ENCODE data around the gene FKBP9. TPM values are rescaled to one million over a fixed set of nuclear protein-coding genes. Genes with fewer than 3 reads are reported as not detected.
"Not testable (repeated sequence)": the region's sequence is repeated elsewhere in the genome, so short reads cannot be mapped to it uniquely, and the experiment has no call there.

Gene FKBP9
- total RNA-seq, 1 donor from 2014 or later = 157 TPM

GRCh38 chr7:32964461-32965159 lies 7.4 kb downstream of the FKBP9 start:
- H3K27me3 ChIP-seq (ENCODE audit: insufficient read depth, low read length); H3K36me3 Mint-ChIP-seq (ENCODE audit: low read depth, unreplicated experiment); H3K4me1 ChIP-seq (ENCODE audit: insufficient read depth, low read length); FAIRE-seq; H3K4me3 ChIP-seq (ENCODE audit: insufficient read depth, low read depth, low read length); H3K36me3 ChIP-seq (ENCODE audit: insufficient read depth, low read length); H3K9ac ChIP-seq (ENCODE audit: low read length); H3K4me1 Mint-ChIP-seq (ENCODE audit: low read depth, unreplicated experiment); H3K27me3 Mint-ChIP-seq (ENCODE audit: low read depth, unreplicated experiment); H3K9me3 Mint-ChIP-seq (ENCODE audit: unreplicated experiment); H3K4me3 Mint-ChIP-seq (ENCODE audit: unreplicated experiment); DNase-seq (ENCODE audit: low read depth); H3K27ac Mint-ChIP-seq (ENCODE audit: unreplicated experiment); H3K27ac ChIP-seq (ENCODE audit: low read depth, low read length); H3K9me3 ChIP-seq (ENCODE audit: insufficient read depth, low read depth, low read length): not testable (repeated sequence)
- peak overlapping the region; percentile 48 for H3K4me2 ChIP-seq (ENCODE audit: low read length)
- peak overlapping the region; percentile 41 for H2AFZ ChIP-seq (ENCODE audit: low read depth, low read length)
- TF ChIP-seq CTCF (IDR thresholded peaks at IDR 0.05; ENCODE audit: insufficient read depth, low read depth, low read length) = peak; percentile 6
- peaks cover 12% of the 10 kb centered on the region for H4K20me1 ChIP-seq (ENCODE audit: insufficient read depth, low read length)
- H3K79me2 ChIP-seq (ENCODE audit: insufficient read depth, low read length) = peaks cover 12% of the 10 kb centered on the region

- H3K4me1 Mint-ChIP-seq (ENCODE audit: low read depth, unreplicated experiment); H3K36me3 Mint-ChIP-seq (ENCODE audit: low read depth, unreplicated experiment); H3K79me2 ChIP-seq (ENCODE audit: insufficient read depth, low read length); H3K9me3 Mint-ChIP-seq (ENCODE audit: unreplicated experiment); H3K27me3 Mint-ChIP-seq (ENCODE audit: low read depth, unreplicated experiment); H3K4me3 ChIP-seq (ENCODE audit: insufficient read depth, low read depth, low read length); H3K4me1 ChIP-seq (ENCODE audit: insufficient read depth, low read length); FAIRE-seq; DNase-seq (ENCODE audit: low read depth); H3K36me3 ChIP-seq (ENCODE audit: insufficient read depth, low read length); H3K9me3 ChIP-seq (ENCODE audit: insufficient read depth, low read depth, low read length); H3K4me3 Mint-ChIP-seq (ENCODE audit: unreplicated experiment); H2AFZ ChIP-seq (ENCODE audit: low read depth, low read length); H3K9ac ChIP-seq (ENCODE audit: low read length); H3K27ac ChIP-seq (ENCODE audit: low read depth, low read length); H3K27ac Mint-ChIP-seq (ENCODE audit: unreplicated experiment); H3K4me2 ChIP-seq (ENCODE audit: low read length); H3K27me3 ChIP-seq (ENCODE audit: insufficient read depth, low read length): not testable (repeated sequence)
- peaks cover 12% of the 10 kb centered on the region for H4K20me1 ChIP-seq (ENCODE audit: insufficient read depth, low read length)
Measured at GRCh38 chr7:32966489-32967267, 9.4 kb downstream of the FKBP9 start.

- FAIRE-seq = not testable (repeated sequence)
Measured at GRCh38 chr7:32967268-32967582, 10.0 kb downstream of the FKBP9 start.

GRCh38 chr7:32971967-32972366 lies 14.7 kb downstream of the FKBP9 start:
- not testable (repeated sequence) for H3K27me3 Mint-ChIP-seq (ENCODE audit: low read depth, unreplicated experiment); H3K36me3 ChIP-seq (ENCODE audit: insufficient read depth, low read length); H3K4me1 ChIP-seq (ENCODE audit: insufficient read depth, low read length); DNase-seq (ENCODE audit: low read depth); H3K79me2 ChIP-seq (ENCODE audit: insufficient read depth, low read length); H4K20me1 ChIP-seq (ENCODE audit: insufficient read depth, low read length); H3K9me3 Mint-ChIP-seq (ENCODE audit: unreplicated experiment); H3K4me1 Mint-ChIP-seq (ENCODE audit: low read depth, unreplicated experiment); H3K36me3 Mint-ChIP-seq (ENCODE audit: low read depth, unreplicated experiment); H3K27me3 ChIP-seq (ENCODE audit: insufficient read depth, low read length); H3K9me3 ChIP-seq (ENCODE audit: insufficient read depth, low read depth, low read length); H3K4me2 ChIP-seq (ENCODE audit: low read length); FAIRE-seq; H3K27ac ChIP-seq (ENCODE audit: low read depth, low read length); H3K9ac ChIP-seq (ENCODE audit: low read length); H3K4me3 Mint-ChIP-seq (ENCODE audit: unreplicated experiment); H3K27ac Mint-ChIP-seq (ENCODE audit: unreplicated experiment); H2AFZ ChIP-seq (ENCODE audit: low read depth, low read length); H3K4me3 ChIP-seq (ENCODE audit: insufficient read depth, low read depth, low read length)

More at GRCh38 chr7:32967268-32967582, 10.0 kb downstream of the FKBP9 start:
- not testable (repeated sequence) for H3K4me3 Mint-ChIP-seq (ENCODE audit: unreplicated experiment); H3K36me3 Mint-ChIP-seq (ENCODE audit: low read depth, unreplicated experiment); H3K27ac ChIP-seq (ENCODE audit: low read depth, low read length); H3K9ac ChIP-seq (ENCODE audit: low read length); H2AFZ ChIP-seq (ENCODE audit: low read depth, low read length); DNase-seq (ENCODE audit: low read depth); H3K27me3 Mint-ChIP-seq (ENCODE audit: low read depth, unreplicated experiment); H3K4me3 ChIP-seq (ENCODE audit: insufficient read depth, low read depth, low read length); H3K4me1 ChIP-seq (ENCODE audit: insufficient read depth, low read length); H3K79me2 ChIP-seq (ENCODE audit: insufficient read depth, low read length); H3K9me3 Mint-ChIP-seq (ENCODE audit: unreplicated experiment); H3K27me3 ChIP-seq (ENCODE audit: insufficient read depth, low read length); H3K4me1 Mint-ChIP-seq (ENCODE audit: low read depth, unreplicated experiment); H3K36me3 ChIP-seq (ENCODE audit: insufficient read depth, low read length); H3K9me3 ChIP-seq (ENCODE audit: insufficient read depth, low read depth, low read length); H3K27ac Mint-ChIP-seq (ENCODE audit: unreplicated experiment); H3K4me2 ChIP-seq (ENCODE audit: low read length)
- peaks cover 12% of the 10 kb centered on the region for H4K20me1 ChIP-seq (ENCODE audit: insufficient read depth, low read length)

- H3K4me3 Mint-ChIP-seq (ENCODE audit: unreplicated experiment); H3K27me3 ChIP-seq (ENCODE audit: insufficient read depth, low read length); H2AFZ ChIP-seq (ENCODE audit: low read depth, low read length); H3K36me3 ChIP-seq (ENCODE audit: insufficient read depth, low read length); H3K4me2 ChIP-seq (ENCODE audit: low read length); H3K4me1 ChIP-seq (ENCODE audit: insufficient read depth, low read length); H3K27ac ChIP-seq (ENCODE audit: low read depth, low read length); H4K20me1 ChIP-seq (ENCODE audit: insufficient read depth, low read length); H3K4me1 Mint-ChIP-seq (ENCODE audit: low read depth, unreplicated experiment); H3K9me3 Mint-ChIP-seq (ENCODE audit: unreplicated experiment); H3K9ac ChIP-seq (ENCODE audit: low read length); H3K79me2 ChIP-seq (ENCODE audit: insufficient read depth, low read length); H3K9me3 ChIP-seq (ENCODE audit: insufficient read depth, low read depth, low read length); H3K27me3 Mint-ChIP-seq (ENCODE audit: low read depth, unreplicated experiment); H3K27ac Mint-ChIP-seq (ENCODE audit: unreplicated experiment); H3K4me3 ChIP-seq (ENCODE audit: insufficient read depth, low read depth, low read length); H3K36me3 Mint-ChIP-seq (ENCODE audit: low read depth, unreplicated experiment); FAIRE-seq; DNase-seq (ENCODE audit: low read depth): not testable (repeated sequence)
Measured at GRCh38 chr7:32977159-32977558, 19.9 kb downstream of the FKBP9 start.

Measured in astrocyte (in vitro differentiated cells and primary cell).